Hepatic stellate cell (primary cell): ENCODE measurements around the gene FLII.
"Not testable (repeated sequence)": the region's sequence is repeated elsewhere in the genome, so short reads cannot be mapped to it uniquely, and the experiment has no call there.

ENCODE experiments used
- DNase-seq: peaks from one replicate; pipeline ENCODE4 v3.0.0; 2011; ENCODE audit warnings: low spot score

FLII gene

GRCh38 chr17:18218756-18219415, 39.7 kb downstream of the FLII start:
- DNase-seq = peak; percentile 48

GRCh38 chr17:18217412-18218015, 41.0 kb downstream of the FLII start:
- DNase-seq = peak; percentile 79

- not testable (repeated sequence) for DNase-seq
Measured at GRCh38 chr17:18216906-18217305, 41.6 kb downstream of the FLII start.

GRCh38 chr17:18213666-18214270, 44.8 kb downstream of the FLII start:
- no peak for DNase-seq

- DNase-seq = no peak
Measured at GRCh38 chr17:18208092-18208491, 50.4 kb downstream of the FLII start.

GRCh38 chr17:18206962-18207361, 51.6 kb downstream of the FLII start:
- no peak for DNase-seq

- no peak for DNase-seq
Measured at GRCh38 chr17:18205861-18206260, 52.7 kb downstream of the FLII start.

- DNase-seq = no peak
Measured at GRCh38 chr17:18203308-18203707, 55.2 kb downstream of the FLII start.

GRCh38 chr17:18201108-18201507, 57.4 kb downstream of the FLII start:
- no peak for DNase-seq

- no peak for DNase-seq
Measured at GRCh38 chr17:18198530-18198929, 60.0 kb downstream of the FLII start.

GRCh38 chr17:18197535-18198194, 60.9 kb downstream of the FLII start:
- no peak for DNase-seq

- no peak for DNase-seq
Measured at GRCh38 chr17:18195246-18195645, 63.3 kb downstream of the FLII start.
